SH-SY5Y (cell line): Measurements from ENCODE around the gene CDA.

ENCODE experiments used
- GATA2 ChIP-seq: IDR thresholded peaks from 2 replicates; pipeline ENCODE4 v1.6.1; 2011; ENCODE audit warnings: mild to moderate bottlenecking, low read depth, low read length
- GATA3 ChIP-seq: IDR thresholded peaks from 2 replicates; pipeline ENCODE4 v1.6.1; 2011; ENCODE audit warnings: low read depth, mild to moderate bottlenecking, low read length, moderate library complexity

CDA gene

GRCh38 chr1:20574686-20575540 lies 14.0 kb upstream of the CDA start:
- no peak for TF ChIP-seq GATA3
- no peak for TF ChIP-seq GATA2

GRCh38 chr1:20575541-20576336 lies 13.2 kb upstream of the CDA start:
- TF ChIP-seq GATA3, result no peak
- no peak for TF ChIP-seq GATA2

- no peak for TF ChIP-seq GATA2
- TF ChIP-seq GATA3, result no peak
These were observed 10.8 kb upstream of the CDA start for GRCh38 chr1:20578062-20578461.

- TF ChIP-seq GATA3, result no peak
- TF ChIP-seq GATA2, result no peak
These were observed 10.0 kb upstream of the CDA start for GRCh38 chr1:20578721-20579395.

- TF ChIP-seq GATA3 (no peak), GATA2 (no peak)
These were observed 4.0 kb upstream of the CDA start for GRCh38 chr1:20584890-20585289.

GRCh38 chr1:20586953-20587660 lies 1.8 kb upstream of the CDA start:
- TF ChIP-seq GATA2 (no peak), GATA3 (no peak)

GRCh38 chr1:20587661-20588053 lies 1.2 kb upstream of the CDA start:
- TF ChIP-seq GATA2 (no peak), GATA3 (no peak)

GRCh38 chr1:20589331-20590278 lies 708 bp downstream of the CDA start:
- TF ChIP-seq GATA2 (no peak), GATA3 (no peak)

- TF ChIP-seq GATA2 (no peak), GATA3 (no peak)
These were observed 1.4 kb downstream of the CDA start for GRCh38 chr1:20590306-20590777.

- TF ChIP-seq GATA3 (no peak), GATA2 (no peak)
These were observed 4.9 kb downstream of the CDA start for GRCh38 chr1:20593756-20594155.

GRCh38 chr1:20594746-20595145 lies 5.8 kb downstream of the CDA start:
- TF ChIP-seq GATA3 (no peak), GATA2 (no peak)

- TF ChIP-seq GATA2 (no peak), GATA3 (no peak)
These were observed 7.2 kb downstream of the CDA start for GRCh38 chr1:20596106-20596505.

- TF ChIP-seq GATA3, result no peak
- no peak for TF ChIP-seq GATA2
These were observed 8.8 kb downstream of the CDA start for GRCh38 chr1:20597650-20598049.
